ENCODE results near the gene SPINDOC.
A peak's percentile ranks its signal among the peaks of the same experiment; 100 is the strongest.
"Not testable (repeated sequence)": the region's sequence is repeated elsewhere in the genome, so short reads cannot be mapped to it uniquely, and the experiment has no call there.

The SPINDOC gene

GRCh38 chr11:63813035-63813562 is at the start of gene SPINDOC:
SPINDOC (plus strand) TSS chr11:63813456; CDS start chr11:63813687, 231 bp downstream.
- DNase-seq, result peak; percentile 46

GRCh38 chr11:63763496-63764339 is 49.5 kb upstream of the SPINDOC start:
- no peak for DNase-seq

GRCh38 chr11:63764340-63764678 is 48.9 kb upstream of the SPINDOC start:
- no peak for DNase-seq

GRCh38 chr11:63764679-63765647 is 48.3 kb upstream of the SPINDOC start:
- DNase-seq, result no peak

GRCh38 chr11:63765688-63766241 is 47.5 kb upstream of the SPINDOC start:
- no peak for DNase-seq

- no peak for DNase-seq
Observed at GRCh38 chr11:63766531-63767235, 46.6 kb upstream of the SPINDOC start.

GRCh38 chr11:63767267-63767564 is 46.0 kb upstream of the SPINDOC start:
- no peak for DNase-seq

- peak; percentile 67 for DNase-seq
Observed at GRCh38 chr11:63767565-63768236, 45.6 kb upstream of the SPINDOC start.

- peak; percentile 42 for DNase-seq
Observed at GRCh38 chr11:63768237-63769041, 44.8 kb upstream of the SPINDOC start, which contains the start of gene ZFTA. ZFTA (minus strand) TSS chr11:63768775; CDS start chr11:63768622, 153 bp downstream.

GRCh38 chr11:63769042-63769713 is 44.1 kb upstream of the SPINDOC start:
- no peak for DNase-seq

- no peak for DNase-seq
Observed at GRCh38 chr11:63769714-63770455, 43.4 kb upstream of the SPINDOC start.

GRCh38 chr11:63770763-63771162 is 42.5 kb upstream of the SPINDOC start:
- no peak for DNase-seq

GRCh38 chr11:63771741-63772318 is 41.4 kb upstream of the SPINDOC start:
- DNase-seq, result not testable (repeated sequence)

- DNase-seq, result no peak
Observed at GRCh38 chr11:63775191-63775590, 38.1 kb upstream of the SPINDOC start.

- DNase-seq, result no peak
Observed at GRCh38 chr11:63779039-63779438, 34.2 kb upstream of the SPINDOC start.

- DNase-seq, result no peak
Observed at GRCh38 chr11:63782749-63783148, 30.5 kb upstream of the SPINDOC start.

GRCh38 chr11:63783925-63784592 is 29.2 kb upstream of the SPINDOC start:
- DNase-seq, result no peak

- DNase-seq, result no peak
Observed at GRCh38 chr11:63785823-63786222, 27.4 kb upstream of the SPINDOC start.
